HepG2 (cell line): ENCODE results near the gene PELI1. TPM values are rescaled to one million over a fixed set of nuclear protein-coding genes. Genes with fewer than 3 reads are reported as not detected.
A peak's percentile ranks its signal among the peaks of the same experiment; 100 is the strongest.
"Not testable (repeated sequence)": the region's sequence is repeated elsewhere in the genome, so short reads cannot be mapped to it uniquely, and the experiment has no call there.

ENCODE experiments used
- ATAC-seq: fragments of 200-7000 bp; cut with Tn5 transposase; 3 replicates; pipeline ENCODE4 v1.9.1; 2020; ENCODE audit warnings: mild to moderate bottlenecking, moderate library complexity
- BruUV-seq: library from RNA; stranded (reverse); fragments of 400-500 nt; replicated peaks from 2 replicates; lab custom pipeline; 2021; lab: Mats Ljungman, UMichigan
- CTCF ChIA-PET: fragments of 300-600 bp; formaldehyde crosslinking; extraction: SDS; loops from one replicate; lab custom pipeline; 2021; ENCODE audit warnings: low total read pairs, inconsistent platforms, low intra/inter-chr PET ratio; lab: Yijun Ruan, JAX
- POLR2A ChIA-PET: fragments of 350-600 bp; sonication (Branson Sonifier 250); formaldehyde crosslinking; loops from one replicate; lab custom pipeline; 2020; ENCODE audit warnings: antibody characterized with exemption, inconsistent platforms; lab: Yijun Ruan, JAX
- DNase-seq: peaks from one replicate; pipeline ENCODE4 v3.0.0-alpha.2; 2015; ENCODE audit warnings: low spot score
- FAIRE-seq: peaks from 3 replicates; lab custom pipeline; 2011; peaks lifted over from hg19 to GRCh38; lab: Jason Lieb, UNC
- H2AFZ ChIP-seq: one replicate; pipeline ENCODE4 v1.6.1; 2011; ENCODE audit warnings: low read length, inconsistent platforms
- H3K27ac ChIP-seq: fragments of 300-600 bp; 3 replicates; pipeline ENCODE4 v1.8.0; 2011; ENCODE audit warnings: mixed run types, mild to moderate bottlenecking, mixed read lengths, low read length, inconsistent platforms; ENCODE audit not compliant: insufficient read depth; ENCODE audit errors: extremely low read length
- H3K27me3 ChIP-seq, 2 experiments: fragments of 200-600 bp in 1 of 2; 2 replicates in 1 of 2; 3 replicates in 1 of 2; pipeline versions ENCODE4 v1.6.0 to v1.8.0; 2011; ENCODE audit warnings: low read length in 2 of 2, mild to moderate bottlenecking in 2 of 2, moderate library complexity in 2 of 2, inconsistent platforms in 1 of 2; ENCODE audit not compliant: insufficient read depth in 2 of 2, control insufficient read depth in 1 of 2
- H3K36me3 ChIP-seq, 2 experiments: fragments of 200-600 bp in 1 of 2; replicated peaks in 1 of 2; 2 replicates in 1 of 2; 3 replicates in 1 of 2; pipeline versions ENCODE4 v1.5.1 to v1.8.0; 2011; ENCODE audit warnings: low read length in 2 of 2, inconsistent platforms in 1 of 2; ENCODE audit not compliant: insufficient read depth in 2 of 2, control insufficient read depth in 1 of 2
- H3K4me1 ChIP-seq: 2 replicates; pipeline ENCODE4 v1.5.1; 2012; ENCODE audit warnings: low read length, inconsistent platforms; ENCODE audit not compliant: insufficient read depth
- H3K4me2 ChIP-seq: 2 replicates; pipeline ENCODE4 v1.6.0; 2011; ENCODE audit warnings: low read depth, low read length, inconsistent platforms
- H3K4me3 ChIP-seq, 3 experiments: fragments of 200-600 bp in 1 of 3; sonication (generic), shearing (Covaris generic) in 1 of 3; replicated peaks in 1 of 3; 2 replicates each; pipeline ENCODE4 v1.5.1; 2011 to 2016; ENCODE audit warnings: low read length in 3 of 3, inconsistent platforms in 2 of 3, low read depth in 2 of 3, mild to moderate bottlenecking in 2 of 3, control low read depth in 1 of 3, mixed read lengths in 1 of 3; ENCODE audit not compliant: insufficient read depth in 1 of 3
- H3K79me2 ChIP-seq: one replicate; pipeline ENCODE4 v1.6.1; 2011; ENCODE audit warnings: low read length, inconsistent platforms; ENCODE audit not compliant: insufficient read depth
- H3K9ac ChIP-seq: 2 replicates; pipeline ENCODE4 v1.6.0; 2011; ENCODE audit warnings: mild to moderate bottlenecking, low read depth, low read length, inconsistent platforms; ENCODE audit not compliant: insufficient read depth
- H3K9me3 ChIP-seq: 2 replicates; pipeline ENCODE4 v1.5.1; 2012; ENCODE audit warnings: mild to moderate bottlenecking, low read length
- H4K20me1 ChIP-seq: 2 replicates; pipeline ENCODE4 v1.6.0; 2011; ENCODE audit warnings: inconsistent platforms, mild to moderate bottlenecking, low read length, moderate library complexity; ENCODE audit not compliant: insufficient read depth
- NCOA5 ChIP-seq: sonication (generic); formaldehyde crosslinking; IDR thresholded peaks from 2 replicates; pipeline ENCODE4 v1.4.0; 2020; ENCODE audit warnings: missing genetic modification reagents
- TSC22D2 ChIP-seq: sonication (generic); formaldehyde crosslinking; IDR thresholded peaks from 2 replicates; pipeline ENCODE4 v1.5.1; 2020; ENCODE audit warnings: missing genetic modification reagents, mild to moderate bottlenecking, borderline replicate concordance
- WGBS: methylation state at CpG from one replicate; pipeline ENCODE4 v1.1.6; 2017; ENCODE audit warnings: low lambda C conversion rate; 5-methylcytosine and 5-hydroxymethylcytosine counted together
- in situ Hi-C: cut with HindIII; loops from 2 replicates; pipeline ENCODE4 v1.10.0; 2017; ENCODE audit warnings: low pct_unique_long_range_greater_than_20kb; ENCODE audit not compliant: extremely low pct_ligation_motif_present
- intact Hi-C: fragments of 100-400 bp; cut with micrococcal nuclease; formaldehyde crosslinking; loops from one replicate; pipeline ENCODE4 v1.10.0; 2022; ENCODE audit not compliant: unreplicated experiment
- polyA plus RNA-seq, 8 experiments: library from polyadenylated mRNA; depleted of rRNA in 3 of 8; stranded (reverse) in 7 of 8; unstranded in 1 of 8; fragments of >200 nt; fragmentation: Illumina TruSeq in 4 of 8; extraction: Trizol in 4 of 8; gene quantifications; 2 replicates each; pipeline versions ENCODE4 v1.2.1 to v1.2.3, GENCODE V29; 2011 to 2016; ENCODE audit warnings: low read depth in 4 of 8, missing spikeins in 1 of 8, mixed read lengths in 1 of 8; ENCODE audit not compliant: insufficient read depth in 1 of 8
- total RNA-seq, 5 experiments: library from RNA; depleted of rRNA; stranded (reverse); fragments of >200 nt; fragmentation: Illumina TruSeq; extraction: Trizol; gene quantifications; 2 replicates each; pipeline ENCODE4 v1.2.3, GENCODE V29; 2016; ENCODE audit warnings: low read depth in 1 of 5
- TF ChIP-seq, protein P1 (sequence below): sonication (generic); formaldehyde crosslinking; IDR thresholded peaks from 2 replicates; pipeline ENCODE4 v1.4.0; 2020; ENCODE audit warnings: missing genetic modification reagents, borderline replicate concordance

The PELI1 gene
- total and polyA plus RNA-seq, 2 of the 13 experiments (the other 11 are each of a cell fraction or from before 2014, with no cell fraction given): 12.5 to 16.2 TPM

DNA sequence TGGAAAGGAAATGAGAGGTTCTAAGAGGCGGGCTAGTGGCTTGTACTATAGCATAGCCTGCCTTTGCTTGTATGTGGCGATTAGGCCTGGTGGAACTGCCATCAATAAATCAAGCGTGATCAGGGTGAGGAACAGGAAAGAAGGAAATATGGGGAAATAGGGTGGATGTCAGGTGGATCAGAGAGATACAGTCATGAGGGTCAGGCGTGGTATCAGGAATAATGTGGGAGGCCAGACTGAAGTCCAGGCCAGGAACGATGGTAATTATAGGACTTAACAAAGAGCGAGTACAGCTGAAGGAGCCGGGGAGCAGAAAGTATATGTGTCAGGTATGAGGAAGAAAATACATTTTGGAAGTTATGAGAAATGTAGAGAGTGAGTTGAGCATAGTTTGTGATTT lies 67.4 kb downstream of the PELI1 start:
- BruUV-seq, H3K27ac ChIP-seq, FAIRE-seq, in situ Hi-C loops, H2AFZ ChIP-seq, H3K79me2 ChIP-seq, intact Hi-C loops, POLR2A ChIA-PET, CTCF ChIA-PET, H3K9me3 ChIP-seq, H3K4me1 ChIP-seq, H4K20me1 ChIP-seq, H3K9ac ChIP-seq, H3K4me3 ChIP-seq, H3K4me2 ChIP-seq, DNase-seq, H3K36me3 ChIP-seq, ATAC-seq: not testable (repeated sequence)
- WGBS: 67% methylated on average over 7 of the region's 7 CpGs
- H3K27me3 ChIP-seq: peaks cover 0 to 17% of the 10 kb centered on the region in 2 experiments; a peak in 2 of 5 replicates

DNA sequence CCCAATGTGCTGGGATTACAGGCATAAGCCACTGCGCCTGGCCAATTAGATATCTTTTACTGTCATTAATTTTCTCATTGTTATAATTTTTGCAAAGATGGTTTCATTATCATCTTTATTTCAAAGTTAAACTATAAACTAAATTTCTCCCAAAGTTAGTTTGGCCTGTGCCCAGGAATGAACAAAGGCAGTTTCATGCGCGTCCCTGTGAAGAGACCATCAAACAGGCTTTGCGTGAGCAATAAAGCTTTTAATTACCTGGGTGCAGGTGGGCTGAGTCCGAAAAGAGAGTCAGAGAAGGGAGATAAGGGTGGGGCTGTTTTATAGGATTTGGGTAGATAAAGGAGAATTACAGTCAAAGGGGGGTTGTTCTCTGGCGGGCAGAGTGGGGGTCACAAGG lies 69.6 kb downstream of the PELI1 start:
- DNase-seq, ATAC-seq, H3K4me1 ChIP-seq, POLR2A ChIA-PET, H3K9me3 ChIP-seq, H3K4me2 ChIP-seq, H3K4me3 ChIP-seq, H3K9ac ChIP-seq, intact Hi-C loops, in situ Hi-C loops, H3K36me3 ChIP-seq, H3K79me2 ChIP-seq, H3K27me3 ChIP-seq, H2AFZ ChIP-seq, H3K27ac ChIP-seq, CTCF ChIA-PET, FAIRE-seq, H4K20me1 ChIP-seq, BruUV-seq: not testable (repeated sequence)
- 70% methylated on average over 6 of the region's 6 CpGs for WGBS

DNA sequence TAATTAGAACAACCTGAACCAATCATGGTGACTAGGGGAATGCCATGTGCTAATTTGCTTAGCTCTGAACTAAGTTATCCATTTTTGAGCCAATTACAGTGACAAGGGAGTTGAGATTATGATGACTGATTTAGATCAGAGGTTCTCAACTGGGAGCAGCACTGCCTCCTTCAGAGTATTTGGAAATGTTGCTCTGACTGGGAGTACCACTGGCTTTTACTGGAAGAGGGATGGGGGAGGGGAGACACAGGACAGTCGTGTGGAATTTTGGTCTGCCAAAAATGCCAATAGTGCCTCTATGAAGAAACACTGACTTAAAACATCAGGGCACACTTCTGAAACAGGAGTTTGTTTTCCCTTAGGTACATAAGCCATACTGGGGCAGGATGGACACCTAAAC lies 76.9 kb downstream of the PELI1 start:
- no peaks in the 10 kb centered on the region for H3K36me3 ChIP-seq
- BruUV-seq: no TSS peak
- H2AFZ ChIP-seq: no peak overlapping the region
- H3K9ac ChIP-seq: no peak overlapping the region
- no peak for TF ChIP-seq NCOA5 (CRISPR knock-in tag)
- TF ChIP-seq TSC22D2: no peak
- TF ChIP-seq, protein P1, sequence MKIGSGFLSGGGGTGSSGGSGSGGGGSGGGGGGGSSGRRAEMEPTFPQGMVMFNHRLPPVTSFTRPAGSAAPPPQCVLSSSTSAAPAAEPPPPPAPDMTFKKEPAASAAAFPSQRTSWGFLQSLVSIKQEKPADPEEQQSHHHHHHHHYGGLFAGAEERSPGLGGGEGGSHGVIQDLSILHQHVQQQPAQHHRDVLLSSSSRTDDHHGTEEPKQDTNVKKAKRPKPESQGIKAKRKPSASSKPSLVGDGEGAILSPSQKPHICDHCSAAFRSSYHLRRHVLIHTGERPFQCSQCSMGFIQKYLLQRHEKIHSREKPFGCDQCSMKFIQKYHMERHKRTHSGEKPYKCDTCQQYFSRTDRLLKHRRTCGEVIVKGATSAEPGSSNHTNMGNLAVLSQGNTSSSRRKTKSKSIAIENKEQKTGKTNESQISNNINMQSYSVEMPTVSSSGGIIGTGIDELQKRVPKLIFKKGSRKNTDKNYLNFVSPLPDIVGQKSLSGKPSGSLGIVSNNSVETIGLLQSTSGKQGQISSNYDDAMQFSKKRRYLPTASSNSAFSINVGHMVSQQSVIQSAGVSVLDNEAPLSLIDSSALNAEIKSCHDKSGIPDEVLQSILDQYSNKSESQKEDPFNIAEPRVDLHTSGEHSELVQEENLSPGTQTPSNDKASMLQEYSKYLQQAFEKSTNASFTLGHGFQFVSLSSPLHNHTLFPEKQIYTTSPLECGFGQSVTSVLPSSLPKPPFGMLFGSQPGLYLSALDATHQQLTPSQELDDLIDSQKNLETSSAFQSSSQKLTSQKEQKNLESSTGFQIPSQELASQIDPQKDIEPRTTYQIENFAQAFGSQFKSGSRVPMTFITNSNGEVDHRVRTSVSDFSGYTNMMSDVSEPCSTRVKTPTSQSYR: peak; percentile 9; the same call in 1 of the 2 replicates
- H3K79me2 ChIP-seq: no peaks in the 10 kb centered on the region
- FAIRE-seq: no peak
- ChIA-PET POLR2A (no interaction called here), CTCF (no interaction called here)
- ATAC-seq: no peak
- DNase-seq: no peak
- H3K9me3 ChIP-seq: no peaks in the 10 kb centered on the region
- in situ Hi-C loops (no loop called here), intact Hi-C loops (no loop called here)
- H3K4me3 ChIP-seq: no peak overlapping the region
- H3K27me3 ChIP-seq: peaks cover 2 to 12% of the 10 kb centered on the region in 2 experiments; a peak in 1 of 5 replicates
- no peaks in the 10 kb centered on the region for H4K20me1 ChIP-seq
- H3K4me1 ChIP-seq: peaks cover 22% of the 10 kb centered on the region
- no peak overlapping the region for H3K27ac ChIP-seq
- H3K4me2 ChIP-seq: no peak overlapping the region
- 22% methylated on average over 1 of the region's 1 CpG for WGBS
